ENCODE data around the gene SLCO1A2.

- no peak for TF ChIP-seq EZH2 (IDR thresholded peaks at IDR 0.05; ENCODE audit: borderline replicate concordance, low read depth, low read length, severe bottlenecking)
- TF ChIP-seq, protein P1, sequence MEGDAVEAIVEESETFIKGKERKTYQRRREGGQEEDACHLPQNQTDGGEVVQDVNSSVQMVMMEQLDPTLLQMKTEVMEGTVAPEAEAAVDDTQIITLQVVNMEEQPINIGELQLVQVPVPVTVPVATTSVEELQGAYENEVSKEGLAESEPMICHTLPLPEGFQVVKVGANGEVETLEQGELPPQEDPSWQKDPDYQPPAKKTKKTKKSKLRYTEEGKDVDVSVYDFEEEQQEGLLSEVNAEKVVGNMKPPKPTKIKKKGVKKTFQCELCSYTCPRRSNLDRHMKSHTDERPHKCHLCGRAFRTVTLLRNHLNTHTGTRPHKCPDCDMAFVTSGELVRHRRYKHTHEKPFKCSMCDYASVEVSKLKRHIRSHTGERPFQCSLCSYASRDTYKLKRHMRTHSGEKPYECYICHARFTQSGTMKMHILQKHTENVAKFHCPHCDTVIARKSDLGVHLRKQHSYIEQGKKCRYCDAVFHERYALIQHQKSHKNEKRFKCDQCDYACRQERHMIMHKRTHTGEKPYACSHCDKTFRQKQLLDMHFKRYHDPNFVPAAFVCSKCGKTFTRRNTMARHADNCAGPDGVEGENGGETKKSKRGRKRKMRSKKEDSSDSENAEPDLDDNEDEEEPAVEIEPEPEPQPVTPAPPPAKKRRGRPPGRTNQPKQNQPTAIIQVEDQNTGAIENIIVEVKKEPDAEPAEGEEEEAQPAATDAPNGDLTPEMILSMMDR (IDR thresholded peaks at IDR 0.05; ENCODE audit: borderline replicate concordance, extremely low read depth, low read length, poor library complexity, severe bottlenecking): no peak
These were observed 70.5 kb downstream of the SLCO1A2 start for GRCh38 chr12:21264232-21264631.

All from DND-41 (cell line).